CD4-positive, alpha-beta memory T cell (primary cell): ENCODE results near the gene ZBTB22. TPM values are rescaled to one million over a fixed set of nuclear protein-coding genes. Genes with fewer than 3 reads are reported as not detected.
"Not testable (repeated sequence)": the region's sequence is repeated elsewhere in the genome, so short reads cannot be mapped to it uniquely, and the experiment has no call there.

Source experiments
- CTCF ChIA-PET: fragments of 350-600 bp; sonication (Branson Sonifier 250); formaldehyde crosslinking; loops from one replicate; lab custom pipeline; 2021; ENCODE audit warnings: inconsistent platforms; ENCODE audit not compliant: partially characterized antibody; lab: Charles Lee
- POLR2A ChIA-PET: fragments of 350-600 bp; sonication (Branson Sonifier 250); formaldehyde crosslinking; loops from one replicate; lab custom pipeline; 2021; ENCODE audit not compliant: partially characterized antibody; lab: Charles Lee
- DNase-seq, 5 donors: peaks; one replicate each; pipeline versions ENCODE4 v3.0.0 to v3.0.0-alpha.2; 2020 to 2022; ENCODE audit warnings: mixed read lengths in 1 of 5
- H3K27ac ChIP-seq: one replicate; pipeline ENCODE4 v1.7.0; 2013; ENCODE audit warnings: low read depth, low read length
- H3K27me3 ChIP-seq: 2 replicates; pipeline ENCODE4 v1.7.0; 2013; ENCODE audit warnings: mild to moderate bottlenecking, low read length, moderate library complexity; ENCODE audit not compliant: insufficient read depth
- H3K36me3 ChIP-seq: 2 replicates; pipeline ENCODE4 v1.7.0; 2013; ENCODE audit warnings: mild to moderate bottlenecking, low read length, moderate library complexity; ENCODE audit not compliant: insufficient read depth
- H3K4me1 ChIP-seq: 2 replicates; pipeline ENCODE4 v1.7.0; 2013; ENCODE audit warnings: mild to moderate bottlenecking, low read length, moderate library complexity; ENCODE audit not compliant: insufficient read depth
- H3K4me3 ChIP-seq, 2 donors: one replicate each; pipeline ENCODE4 v1.7.0; 2013; ENCODE audit warnings: low read length in 2 of 2, mild to moderate bottlenecking in 1 of 2
- H3K9me3 ChIP-seq, 2 donors: one replicate each; pipeline ENCODE4 v1.7.0; 2013; ENCODE audit warnings: low read length in 2 of 2, control low read depth in 1 of 2; ENCODE audit not compliant: control insufficient read depth in 1 of 2
- H3K27ac Mint-ChIP-seq, 7 donors: one replicate each; pipeline ENCODE4 v1.8.0; 2020 to 2021; ENCODE audit warnings: mixed read lengths in 7 of 7, mild to moderate bottlenecking in 6 of 7, inconsistent platforms in 3 of 7, moderate library complexity in 3 of 7
- H3K27me3 Mint-ChIP-seq, 2 donors: one replicate each; pipeline ENCODE4 v1.8.0; 2020 to 2021; ENCODE audit warnings: mixed read lengths in 2 of 2
- H3K36me3 Mint-ChIP-seq, 2 donors: one replicate each; pipeline ENCODE4 v1.8.0; 2020 to 2021; ENCODE audit warnings: mixed read lengths in 2 of 2, inconsistent platforms in 1 of 2, mild to moderate bottlenecking in 1 of 2
- H3K4me1 Mint-ChIP-seq, 4 donors: one replicate each; pipeline ENCODE4 v1.8.0; 2020 to 2021; ENCODE audit warnings: mixed read lengths in 4 of 4, mild to moderate bottlenecking in 1 of 4
- H3K4me3 Mint-ChIP-seq, 8 donors: one replicate each; pipeline ENCODE4 v1.8.0; 2020 to 2021; ENCODE audit warnings: mixed read lengths in 8 of 8, mild to moderate bottlenecking in 7 of 8, moderate library complexity in 6 of 8, inconsistent platforms in 3 of 8
- H3K9me3 Mint-ChIP-seq, 8 donors: one replicate each; pipeline ENCODE4 v1.8.0; 2020 to 2021; ENCODE audit warnings: mixed read lengths in 8 of 8, mild to moderate bottlenecking in 5 of 8, inconsistent platforms in 3 of 8, moderate library complexity in 1 of 8
- intact Hi-C: fragments of 100-400 bp; cut with micrococcal nuclease; formaldehyde crosslinking; loops from one replicate; pipeline ENCODE4 v1.15.1; 2023
- polyA plus RNA-seq, 2 donors: library from polyadenylated mRNA; unstranded; fragments of 300-500 nt; fragmentation: Illumina TruSeq; gene quantifications; one replicate each; pipeline ENCODE4 v1.2.3, GENCODE V29; 2021
- total RNA-seq, 2 experiments: library from RNA; stranded (reverse); gene quantifications; one replicate each; pipeline ENCODE4 v1.2.3, GENCODE V29; 2021

The ZBTB22 gene
- total and polyA plus RNA-seq, 4 experiments from 2014 or later, result 15.3 to 28.7 (median 23.5) TPM

DNA sequence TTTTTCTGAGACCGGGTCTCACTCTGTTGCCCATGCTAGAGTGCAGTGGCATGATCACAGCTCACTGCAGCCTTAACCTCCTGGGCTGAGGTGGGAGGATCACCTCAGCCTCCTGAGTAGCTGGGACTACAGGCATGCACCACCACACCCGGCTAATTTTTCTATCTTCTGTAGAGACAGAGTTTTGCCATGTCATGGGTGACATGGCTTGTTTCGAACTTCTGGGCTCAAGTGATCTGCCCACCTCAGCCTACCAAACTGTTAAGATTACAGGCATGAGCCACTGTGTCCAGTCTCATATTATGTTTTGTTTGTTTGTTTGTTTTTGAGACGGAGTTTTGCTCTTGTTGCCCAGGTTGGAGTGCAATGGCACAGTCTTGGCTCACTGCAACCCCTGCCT is 32.3 kb downstream of the ZBTB22 start:
- POLR2A ChIA-PET, result interaction anchor here (1.1 to 1.4 kb wide), 3 partner anchors 8 to 32 kb away, joined by 3 to 5 read pairs (median 3); partner anchors contain the start of genes B3GALT4, RPS18, VPS52 and ZBTB22
- H3K4me3 ChIP-seq, H3K9me3 ChIP-seq, DNase-seq, H3K27ac Mint-ChIP-seq, intact Hi-C loops, H3K9me3 Mint-ChIP-seq, H3K27ac ChIP-seq, H3K27me3 ChIP-seq, H3K27me3 Mint-ChIP-seq: not testable (repeated sequence)
- peak overlapping the region in 1 of 8 donors; percentile 26 for H3K4me3 Mint-ChIP-seq
- peaks cover 18 to 50% (median 30%) of the 10 kb centered on the region in 4 donors for H3K4me1 Mint-ChIP-seq
- CTCF ChIA-PET, result interaction anchor here (1.0 kb wide), 1 partner anchor 16 kb away, joined by 3 read pairs; no protein-coding TSS in a partner anchor
- Histone ChIP-seq H3K36me3 (peaks cover 21% of the 10 kb centered on the region), H3K4me1 (peaks cover 21% of the 10 kb centered on the region)
- H3K36me3 Mint-ChIP-seq, result peaks cover 20 to 52% of the 10 kb centered on the region in 2 donors

DNA sequence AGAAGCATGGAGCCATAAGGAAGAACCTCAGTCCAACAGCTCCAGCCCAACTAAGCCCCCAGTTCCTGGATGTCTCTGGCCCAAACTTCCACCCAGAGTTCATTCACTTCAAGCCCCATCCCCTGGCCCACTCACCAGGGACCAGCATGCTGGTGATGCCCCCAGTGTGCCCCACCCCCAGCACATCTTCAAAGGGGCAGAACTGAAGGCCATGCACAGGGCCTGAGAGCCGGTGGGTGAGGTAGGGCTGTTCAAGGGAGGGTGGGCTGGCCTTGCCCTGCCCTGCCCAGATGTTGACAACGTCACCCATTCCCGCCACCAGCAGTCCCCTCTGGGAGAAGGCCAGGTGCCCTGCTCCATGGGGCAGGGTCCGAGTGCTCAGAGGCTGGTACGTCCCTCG is 37.0 kb downstream of the ZBTB22 start:
- Histone ChIP-seq H3K27ac (no peak overlapping the region), H3K9me3 (no peaks in the 10 kb centered on the region), H3K36me3 (peaks cover 30% of the 10 kb centered on the region), H3K4me1 (peaks cover 36% of the 10 kb centered on the region), H3K4me3 (no peak overlapping the region), H3K27me3 (no peaks in the 10 kb centered on the region)
- Mint-ChIP-seq H3K27me3 (no peaks in the 10 kb centered on the region), H3K9me3 (no peaks in the 10 kb centered on the region), H3K4me1 (peaks cover 12 to 53% (median 28%) of the 10 kb centered on the region in 4 donors), H3K36me3 (peaks cover 16 to 58% of the 10 kb centered on the region in 2 donors), H3K27ac (peak overlapping the region in 4 of 7 donors; percentile 6 to 65 (median 49)), H3K4me3 (no peak overlapping the region)
- POLR2A ChIA-PET, result interaction anchor here (0.9 to 8.8 kb wide), 5 partner anchors 9 to 64 kb away, joined by 4 to 220 read pairs (median 13); partner anchors contain the start of genes PFDN6, RGL2, RPS18 and VPS52
- CTCF ChIA-PET, result interaction anchor here (0.7 to 1.0 kb wide), 3 partner anchors 9 to 65 kb away, joined by 3 read pairs; partner anchors contain the start of genes PFDN6 and WDR46
- intact Hi-C loops, result no loop called here
- no peak for DNase-seq

DNA sequence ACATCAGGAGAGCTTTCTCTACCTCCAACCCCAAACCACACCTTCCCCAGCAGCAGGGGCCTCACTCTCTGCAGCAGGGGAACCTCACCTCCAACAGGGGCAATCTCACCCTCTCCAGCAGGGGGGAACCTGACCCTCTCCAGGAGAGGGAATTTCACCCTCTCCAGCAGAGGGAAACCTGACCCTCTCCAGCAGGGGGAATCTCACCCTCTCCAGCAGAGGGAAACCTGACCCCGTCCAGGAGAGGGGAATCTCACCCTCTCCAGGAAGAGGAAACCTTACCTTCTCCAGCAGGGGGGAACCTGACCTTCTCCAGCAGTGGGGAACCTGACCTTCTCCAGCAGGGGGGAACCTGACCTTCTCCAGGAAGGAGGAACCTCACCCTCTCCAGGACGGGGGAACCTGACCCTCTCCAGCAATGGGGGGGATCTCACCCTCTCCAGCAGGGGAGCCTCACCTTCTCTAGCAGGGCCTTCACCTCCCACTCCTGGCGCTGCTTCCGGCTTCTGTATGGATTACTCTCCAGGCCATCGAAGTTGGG is 37.5 kb downstream of the ZBTB22 start:
- Histone ChIP-seq H3K9me3 (no peaks in the 10 kb centered on the region), H3K36me3 (peaks cover 35% of the 10 kb centered on the region), H3K27ac (no peak overlapping the region), H3K27me3 (no peaks in the 10 kb centered on the region), H3K4me1 (peaks cover 41% of the 10 kb centered on the region), H3K4me3 (no peak overlapping the region)
- CTCF ChIA-PET, result no interaction called here
- peak overlapping the region in 4 of 7 donors; percentile 29 to 78 (median 52) for H3K27ac Mint-ChIP-seq
- peaks cover 16 to 63% of the 10 kb centered on the region in 2 donors for H3K36me3 Mint-ChIP-seq
- no peaks in the 10 kb centered on the region for H3K9me3 Mint-ChIP-seq
- peaks cover 12 to 58% (median 33%) of the 10 kb centered on the region in 4 donors for H3K4me1 Mint-ChIP-seq
- POLR2A ChIA-PET, result interaction anchor here (0.9 to 8.8 kb wide), 5 partner anchors 8 to 65 kb away, joined by 3 to 220 read pairs (median 13); partner anchors contain the start of genes PFDN6, RGL2, RPS18 and VPS52
- no peak for DNase-seq
- H3K27me3 Mint-ChIP-seq, result no peaks in the 10 kb centered on the region
- intact Hi-C loops, result loop anchor here (10.0 kb wide), 2 partner anchors 295 to 1305 kb away; partner anchors contain the start of gene DXO
- H3K4me3 Mint-ChIP-seq, result peak overlapping the region in 2 of 8 donors; percentile 31 to 50

DNA sequence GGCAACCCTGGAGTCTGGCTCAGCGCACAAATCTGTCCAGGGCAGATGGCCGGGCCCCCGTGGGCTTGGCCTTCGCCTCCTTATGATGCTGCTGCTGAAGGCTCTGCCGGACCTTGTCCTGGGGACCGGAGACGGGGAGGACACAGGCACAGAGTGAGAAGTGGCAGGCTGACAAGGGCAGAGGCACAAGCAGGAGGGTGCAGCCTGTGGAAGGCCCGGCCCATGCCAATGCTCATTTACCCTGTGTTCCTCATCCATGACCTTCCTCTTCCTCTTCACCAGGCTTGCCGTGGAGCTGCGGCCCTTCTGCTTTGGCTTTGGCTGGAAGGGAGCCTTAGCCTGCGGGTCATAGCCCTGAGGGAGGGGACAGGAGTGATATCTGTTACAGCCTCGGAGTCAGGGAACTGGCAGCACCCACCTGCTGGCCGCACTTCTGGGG is 38.3 kb downstream of the ZBTB22 start:
- Histone ChIP-seq H3K27me3 (no peaks in the 10 kb centered on the region), H3K4me1 (peaks cover 49% of the 10 kb centered on the region), H3K27ac (no peak overlapping the region), H3K36me3 (peaks cover 42% of the 10 kb centered on the region), H3K9me3 (no peaks in the 10 kb centered on the region), H3K4me3 (no peak overlapping the region)
- Mint-ChIP-seq H3K27me3 (no peaks in the 10 kb centered on the region), H3K4me3 (peak overlapping the region in 5 of 8 donors; percentile 28 to 91 (median 50)), H3K9me3 (peaks cover 0 to under 1% (median 0%) of the 10 kb centered on the region in 8 donors), H3K4me1 (peaks cover 20 to 65% (median 40%) of the 10 kb centered on the region in 4 donors), H3K27ac (peak overlapping the region in 4 of 7 donors; percentile 15 to 97 (median 32)), H3K36me3 (peaks cover 21 to 64% of the 10 kb centered on the region in 2 donors)
- POLR2A ChIA-PET, result interaction anchor here (0.6 to 8.8 kb wide), 8 partner anchors 8 to 1696 kb away, joined by 3 to 220 read pairs (median 49); partner anchors contain the start of genes PFDN6, RGL2, RPS18 and VPS52
- CTCF ChIA-PET, result interaction anchor here (4.2 kb wide), 1 partner anchor 66 kb away, joined by 32 read pairs; no protein-coding TSS in a partner anchor
- intact Hi-C loops, result loop anchor here (10.0 kb wide), 2 partner anchors 296 to 1304 kb away; partner anchors contain the start of gene DXO
- no peak for DNase-seq

DNA sequence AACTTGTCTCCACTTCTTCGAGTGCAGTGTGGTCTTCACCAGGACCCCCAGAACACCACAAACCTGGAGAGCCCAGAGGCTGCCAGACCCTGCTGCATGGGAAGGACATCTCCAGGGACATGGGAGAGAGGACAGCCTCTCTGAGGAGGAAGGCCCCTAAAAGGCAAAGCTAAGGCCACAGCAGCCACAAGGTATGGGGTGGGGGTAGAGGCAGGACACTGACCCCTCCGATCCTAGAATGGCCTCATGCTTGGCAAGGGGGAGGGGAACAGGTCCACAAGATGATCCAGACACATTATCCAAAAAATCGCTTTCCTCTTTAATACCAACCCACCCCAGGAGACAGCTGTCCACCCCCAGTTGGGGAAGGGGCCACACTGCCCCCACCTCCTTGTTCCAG is 38.7 kb downstream of the ZBTB22 start:
- Mint-ChIP-seq H3K9me3 (peaks cover 0 to 3% (median 0%) of the 10 kb centered on the region in 8 donors), H3K36me3 (peaks cover 21 to 64% of the 10 kb centered on the region in 2 donors), H3K4me1 (peaks cover 22 to 70% (median 44%) of the 10 kb centered on the region in 4 donors), H3K4me3 (peak overlapping the region in 7 of 8 donors; percentile 28 to 93 (median 89)), H3K27ac (peak overlapping the region in 6 of 7 donors; percentile 6 to 97 (median 74)), H3K27me3 (no peaks in the 10 kb centered on the region)
- POLR2A ChIA-PET, result interaction anchor here (0.5 to 8.8 kb wide), 12 partner anchors 10 to 1695 kb away, joined by 3 to 220 read pairs (median 28); partner anchors contain the start of genes CUTA, PFDN6, RGL2 and TAPBP
- no peak for DNase-seq
- peaks cover 54% of the 10 kb centered on the region for H3K4me1 ChIP-seq
- H3K4me3 ChIP-seq, result no peak overlapping the region
- no peaks in the 10 kb centered on the region for H3K27me3 ChIP-seq
- CTCF ChIA-PET, result interaction anchor here (2.1 to 4.2 kb wide), 2 partner anchors 39 to 66 kb away, joined by 9 to 32 read pairs; partner anchors contain the start of gene ZBTB22
- H3K9me3 ChIP-seq, result no peaks in the 10 kb centered on the region
- H3K27ac ChIP-seq, result no peak overlapping the region
- H3K36me3 ChIP-seq, result peaks cover 45% of the 10 kb centered on the region
- intact Hi-C loops, result loop anchor here (10.0 kb wide), 2 partner anchors 296 to 1304 kb away; partner anchors contain the start of gene DXO

DNA sequence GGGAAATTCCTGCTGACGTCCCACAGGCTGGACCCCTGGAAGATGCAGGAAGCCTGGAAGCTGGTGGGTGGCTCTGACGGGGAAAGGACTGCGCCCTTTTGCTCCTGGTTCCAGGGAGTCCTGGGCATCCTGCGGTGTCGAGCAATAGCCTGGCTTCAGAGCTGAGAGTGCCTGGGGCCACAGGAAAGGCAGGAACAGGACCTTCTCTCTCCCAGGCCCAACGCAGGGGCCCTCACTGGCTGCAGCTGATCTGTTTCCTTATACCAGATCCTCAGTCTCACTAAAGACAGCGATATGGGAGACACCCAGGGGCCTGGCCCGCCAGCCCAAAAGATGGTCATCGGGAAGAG is 39.2 kb downstream of the ZBTB22 start:
- peak overlapping the region in 6 of 7 donors; percentile 61 to 97 (median 84) for H3K27ac Mint-ChIP-seq
- H3K27ac ChIP-seq, result peak overlapping the region; percentile 82
- intact Hi-C loops, result loop anchor here (10.0 kb wide), 2 partner anchors 296 to 1304 kb away; partner anchors contain the start of gene DXO
- POLR2A ChIA-PET, result interaction anchor here (0.5 to 8.8 kb wide), 16 partner anchors 9 to 383 kb away, joined by 3 to 220 read pairs (median 16); partner anchors contain the start of genes CUTA, PFDN6, RGL2 and TAPBP
- peak overlapping the region in 1 of 2 donors; percentile 79 for H3K4me3 ChIP-seq
- no peak for DNase-seq
- H3K36me3 ChIP-seq, result peaks cover 47% of the 10 kb centered on the region
- H3K4me3 Mint-ChIP-seq, result peak overlapping the region; percentile 43 to 93 (median 91)
- H3K27me3 ChIP-seq, result no peaks in the 10 kb centered on the region
- CTCF ChIA-PET, result interaction anchor here (2.1 to 4.2 kb wide), 3 partner anchors 10 to 67 kb away, joined by 9 to 32 read pairs (median 12); partner anchors contain the start of genes PFDN6, WDR46 and ZBTB22
- H3K4me1 Mint-ChIP-seq, result peaks cover 25 to 74% (median 47%) of the 10 kb centered on the region in 4 donors
- H3K27me3 Mint-ChIP-seq, result no peaks in the 10 kb centered on the region
- H3K4me1 ChIP-seq, result peaks cover 58% of the 10 kb centered on the region
- H3K36me3 Mint-ChIP-seq, result peaks cover 21 to 68% of the 10 kb centered on the region in 2 donors
- peaks cover 0 to 3% (median 0%) of the 10 kb centered on the region in 8 donors for H3K9me3 Mint-ChIP-seq
- H3K9me3 ChIP-seq, result no peaks in the 10 kb centered on the region
